ENCODE results near the gene ACADL. TPM values are rescaled to one million over a fixed set of nuclear protein-coding genes. Genes with fewer than 3 reads are reported as not detected.
"Not testable (repeated sequence)": the region's sequence is repeated elsewhere in the genome, so short reads cannot be mapped to it uniquely, and the experiment has no call there.

The ACADL gene
- total RNA-seq, 6 experiments from 2014 or later, result not detected

- TF ChIP-seq, protein P1, sequence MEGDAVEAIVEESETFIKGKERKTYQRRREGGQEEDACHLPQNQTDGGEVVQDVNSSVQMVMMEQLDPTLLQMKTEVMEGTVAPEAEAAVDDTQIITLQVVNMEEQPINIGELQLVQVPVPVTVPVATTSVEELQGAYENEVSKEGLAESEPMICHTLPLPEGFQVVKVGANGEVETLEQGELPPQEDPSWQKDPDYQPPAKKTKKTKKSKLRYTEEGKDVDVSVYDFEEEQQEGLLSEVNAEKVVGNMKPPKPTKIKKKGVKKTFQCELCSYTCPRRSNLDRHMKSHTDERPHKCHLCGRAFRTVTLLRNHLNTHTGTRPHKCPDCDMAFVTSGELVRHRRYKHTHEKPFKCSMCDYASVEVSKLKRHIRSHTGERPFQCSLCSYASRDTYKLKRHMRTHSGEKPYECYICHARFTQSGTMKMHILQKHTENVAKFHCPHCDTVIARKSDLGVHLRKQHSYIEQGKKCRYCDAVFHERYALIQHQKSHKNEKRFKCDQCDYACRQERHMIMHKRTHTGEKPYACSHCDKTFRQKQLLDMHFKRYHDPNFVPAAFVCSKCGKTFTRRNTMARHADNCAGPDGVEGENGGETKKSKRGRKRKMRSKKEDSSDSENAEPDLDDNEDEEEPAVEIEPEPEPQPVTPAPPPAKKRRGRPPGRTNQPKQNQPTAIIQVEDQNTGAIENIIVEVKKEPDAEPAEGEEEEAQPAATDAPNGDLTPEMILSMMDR (IDR thresholded peaks at IDR 0.05), result no peak
- no peaks in the 10 kb centered on the region for H3K36me3 Mint-ChIP-seq (ENCODE audit: low read depth)
Measured at GRCh38 chr2:210177769-210178168, 47.5 kb downstream of the ACADL start.

DNA sequence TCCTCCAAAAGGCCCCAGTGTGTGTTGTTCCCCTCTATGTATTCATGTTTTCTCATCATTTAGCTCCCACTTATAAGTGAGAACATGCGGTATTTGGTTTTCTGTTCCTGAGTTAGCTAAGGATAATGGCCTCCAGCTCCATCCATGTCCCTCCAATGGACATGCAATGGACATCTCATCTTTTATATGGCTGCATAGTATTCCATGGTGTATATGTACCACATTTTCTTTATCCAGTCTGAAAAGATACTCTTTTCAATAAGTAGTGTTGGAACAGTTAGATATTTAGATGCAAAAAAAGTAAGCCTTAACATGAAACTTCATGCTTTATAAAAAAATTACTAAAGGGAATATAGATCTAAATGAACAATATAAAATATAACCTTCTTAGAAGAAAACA is 48.1 kb downstream of the ACADL start:
- not testable (repeated sequence) for H3K9me3 Mint-ChIP-seq; H3K27ac Mint-ChIP-seq; H3K36me3 Mint-ChIP-seq (ENCODE audit: low read depth); H3K4me1 Mint-ChIP-seq (ENCODE audit: low read depth); H3K4me3 Mint-ChIP-seq; DNase-seq; H3K27me3 Mint-ChIP-seq (ENCODE audit: insufficient read depth)

More at GRCh38 chr2:210177769-210178168, 47.5 kb downstream of the ACADL start:
- peaks cover 2% of the 10 kb centered on the region for H3K4me1 Mint-ChIP-seq (ENCODE audit: low read depth)
- H3K27ac Mint-ChIP-seq, result no peak overlapping the region
- H3K27me3 Mint-ChIP-seq (ENCODE audit: insufficient read depth), result peaks cover 11% of the 10 kb centered on the region
- H3K9me3 Mint-ChIP-seq, result no peaks in the 10 kb centered on the region
- DNase-seq, result no peak
- no peak overlapping the region for H3K4me3 Mint-ChIP-seq

DNA sequence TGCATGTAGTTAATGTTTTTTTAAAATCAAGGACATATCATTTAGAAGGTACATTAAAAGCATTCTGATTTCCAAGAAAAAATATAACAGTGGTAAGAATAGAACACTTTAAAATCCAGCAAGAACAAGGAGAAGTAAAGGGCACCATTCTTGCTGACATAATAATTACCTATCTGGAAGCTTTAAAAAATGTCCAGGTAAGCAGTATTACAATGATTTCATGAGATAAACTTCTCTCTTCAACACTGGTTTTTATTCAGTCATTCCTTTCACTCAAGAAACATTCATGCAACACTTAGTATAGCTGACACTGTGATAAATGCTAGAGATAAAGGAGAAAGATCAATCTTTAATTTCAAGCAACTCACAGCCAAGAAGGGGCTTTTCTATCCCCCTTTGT is 51.2 kb downstream of the ACADL start:
- Mint-ChIP-seq H3K36me3 (ENCODE audit: low read depth) (no peaks in the 10 kb centered on the region), H3K27ac (no peak overlapping the region), H3K4me1 (ENCODE audit: low read depth) (peaks cover 15% of the 10 kb centered on the region), H3K27me3 (ENCODE audit: insufficient read depth) (peaks cover 3% of the 10 kb centered on the region; the same call in 1 of the 2 replicates), H3K4me3 (no peak overlapping the region), H3K9me3 (no peaks in the 10 kb centered on the region)
- TF ChIP-seq, protein P1 (IDR thresholded peaks at IDR 0.05), result no peak
- DNase-seq, result no peak

DNA sequence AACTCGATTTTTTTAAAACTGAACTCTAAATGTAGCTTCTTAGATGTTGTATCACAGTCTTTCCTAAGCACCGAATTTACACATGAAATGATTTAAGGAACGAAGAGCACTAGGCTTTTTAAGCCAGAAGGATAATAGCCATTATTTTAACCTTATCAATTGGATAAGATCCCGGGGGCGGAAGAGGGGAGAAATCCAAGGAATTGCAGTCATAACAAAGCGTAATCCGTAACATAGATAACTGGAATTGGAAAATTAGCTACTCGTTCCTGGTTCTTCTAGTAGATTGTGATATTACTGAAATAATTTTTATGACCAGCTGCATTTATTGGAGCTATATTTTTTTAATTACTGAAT is 53.0 kb downstream of the ACADL start:
- H3K27ac Mint-ChIP-seq, result peak overlapping the region; percentile 89

DNA sequence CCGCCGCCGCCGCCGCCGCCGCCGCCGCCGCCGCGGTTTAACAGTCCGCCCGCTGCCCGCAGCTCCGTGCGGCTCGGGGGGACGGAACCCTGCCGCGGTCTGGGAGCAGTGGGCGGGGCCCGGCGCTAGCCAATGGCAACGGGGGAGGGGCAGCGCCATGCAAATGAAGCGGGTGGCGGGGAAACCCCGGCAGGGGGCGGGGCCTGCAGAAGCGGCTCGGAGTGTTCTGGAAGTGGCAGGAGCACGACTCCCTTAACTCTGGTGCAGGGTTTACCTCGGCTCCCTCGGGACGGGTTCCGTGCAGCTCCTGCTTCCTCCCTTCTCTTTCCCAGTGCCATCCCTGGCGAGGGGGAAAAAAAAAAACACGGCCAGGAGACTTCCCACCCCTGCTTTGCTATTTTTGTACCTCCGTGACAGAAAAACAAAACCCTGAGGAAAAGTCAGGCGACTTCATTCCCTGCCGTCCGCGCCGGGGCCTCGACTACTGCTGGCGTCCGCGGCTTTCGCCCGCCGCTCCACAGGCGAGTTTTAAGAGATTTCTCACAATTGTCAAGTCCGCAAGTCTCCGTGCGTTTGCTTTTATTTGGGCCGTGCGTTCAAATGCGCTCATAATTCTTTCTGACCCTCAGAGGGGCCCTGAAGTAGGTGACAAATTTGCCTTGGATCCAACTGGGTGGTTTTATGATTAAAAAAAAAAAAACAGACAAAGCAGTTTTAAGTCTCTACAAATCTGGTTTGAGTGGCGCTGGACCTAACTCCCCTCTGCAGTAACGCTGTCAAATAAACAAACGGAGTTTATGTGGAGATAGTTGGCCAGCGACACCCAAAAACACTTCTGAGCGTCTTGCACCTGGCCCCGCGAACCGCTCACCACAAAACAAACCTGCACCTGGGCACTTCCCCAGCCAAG is 53.7 kb downstream of the ACADL start, which contains the start of gene KANSL1L:
TSS of gene KANSL1L (minus strand) at position 101 of the 910 bp plus-strand sequence. CDS start 16,827 bp downstream, outside the sequence.
- peak; percentile 96 for DNase-seq
- Mint-ChIP-seq H3K36me3 (ENCODE audit: low read depth) (no peaks in the 10 kb centered on the region), H3K4me3 (peak within 1 kb of the TSS; percentile 98), H3K27ac (peak within 1 kb of the TSS; percentile 99), H3K27me3 (ENCODE audit: insufficient read depth) (no peaks in the 10 kb centered on the region; the same call in 1 of the 2 replicates), H3K9me3 (no peaks in the 10 kb centered on the region), H3K4me1 (ENCODE audit: low read depth) (peaks cover 37% of the 10 kb centered on the region)
- TF ChIP-seq, protein P1 (IDR thresholded peaks at IDR 0.05), result no peak

More for the DNA sequence above, 53.0 kb downstream of the ACADL start:
- no peak for DNase-seq
- TF ChIP-seq, protein P1 (IDR thresholded peaks at IDR 0.05), result no peak
- Mint-ChIP-seq H3K9me3 (no peaks in the 10 kb centered on the region), H3K36me3 (ENCODE audit: low read depth) (no peaks in the 10 kb centered on the region), H3K4me1 (ENCODE audit: low read depth) (peaks cover 31% of the 10 kb centered on the region), H3K27me3 (ENCODE audit: insufficient read depth) (no peaks in the 10 kb centered on the region; the same call in 1 of the 2 replicates), H3K4me3 (peak overlapping the region; percentile 91)
